Esophagus muscularis mucosa (tissue), 3 donors: ENCODE results near the gene PLEKHS1.

Experiments used
- POLR2A ChIP-seq: fragments of 450-650 bp; IDR thresholded peaks from one replicate; pipeline ENCODE4 v1.6.1; 2017; ENCODE audit warnings: antibody characterized with exemption, moderate library complexity, mild to moderate bottlenecking, low read depth
- POLR2AphosphoS5 ChIP-seq, 2 donors: sonication (generic); formaldehyde crosslinking; IDR thresholded peaks; one replicate each; pipeline ENCODE4 v1.6.1; 2017; ENCODE audit warnings: antibody characterized with exemption in 2 of 2
- TF ChIP-seq, protein P1 (sequence below), 3 experiments: fragments of 200-600 bp in 2 of 3; fragments of 450-650 bp in 1 of 3; sonication (generic) in 2 of 3; IDR thresholded peaks; one replicate each; pipeline ENCODE4 v1.5.1; 2017 to 2019; ENCODE audit warnings: antibody characterized with exemption in 3 of 3, mild to moderate bottlenecking in 2 of 3, moderate library complexity in 1 of 3

DNA sequence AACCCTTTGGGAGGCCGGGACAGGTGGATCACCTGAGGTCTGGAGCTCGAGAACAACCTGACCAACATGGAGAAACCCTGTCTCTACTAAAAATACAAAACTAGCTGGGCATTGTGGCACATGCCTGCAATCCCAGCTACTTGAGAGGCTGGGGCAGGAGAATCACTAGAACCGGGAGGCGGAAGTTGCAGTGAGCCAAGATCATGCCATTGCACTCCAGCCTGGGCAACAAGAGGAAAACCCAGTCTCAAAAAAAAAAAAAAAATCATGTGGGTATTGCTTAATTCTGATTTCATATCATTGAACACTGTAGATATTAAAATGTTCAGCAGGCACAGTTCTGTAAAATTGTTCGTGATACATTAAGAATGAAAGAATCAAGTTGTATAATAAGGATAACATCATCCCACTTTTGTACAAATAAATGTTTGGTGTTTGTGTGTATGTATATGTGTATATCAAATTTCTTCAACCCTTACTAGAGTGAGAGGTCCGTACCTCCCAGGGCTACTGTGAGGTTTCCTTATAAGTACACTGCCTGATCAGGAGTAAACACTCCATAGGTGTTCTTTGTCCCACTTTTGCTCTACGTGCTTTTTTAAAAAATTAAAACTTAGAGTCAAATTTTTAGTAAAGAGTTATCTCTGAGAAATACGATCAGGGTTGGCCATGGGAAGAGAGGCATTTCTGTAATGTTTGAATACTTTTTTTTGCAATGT is 31.7 kb downstream of the PLEKHS1 start:
- TF ChIP-seq POLR2A (no peak), POLR2AphosphoS5 (IDR thresholded peaks at IDR 0.05) (no peak)
- TF ChIP-seq, protein P1, sequence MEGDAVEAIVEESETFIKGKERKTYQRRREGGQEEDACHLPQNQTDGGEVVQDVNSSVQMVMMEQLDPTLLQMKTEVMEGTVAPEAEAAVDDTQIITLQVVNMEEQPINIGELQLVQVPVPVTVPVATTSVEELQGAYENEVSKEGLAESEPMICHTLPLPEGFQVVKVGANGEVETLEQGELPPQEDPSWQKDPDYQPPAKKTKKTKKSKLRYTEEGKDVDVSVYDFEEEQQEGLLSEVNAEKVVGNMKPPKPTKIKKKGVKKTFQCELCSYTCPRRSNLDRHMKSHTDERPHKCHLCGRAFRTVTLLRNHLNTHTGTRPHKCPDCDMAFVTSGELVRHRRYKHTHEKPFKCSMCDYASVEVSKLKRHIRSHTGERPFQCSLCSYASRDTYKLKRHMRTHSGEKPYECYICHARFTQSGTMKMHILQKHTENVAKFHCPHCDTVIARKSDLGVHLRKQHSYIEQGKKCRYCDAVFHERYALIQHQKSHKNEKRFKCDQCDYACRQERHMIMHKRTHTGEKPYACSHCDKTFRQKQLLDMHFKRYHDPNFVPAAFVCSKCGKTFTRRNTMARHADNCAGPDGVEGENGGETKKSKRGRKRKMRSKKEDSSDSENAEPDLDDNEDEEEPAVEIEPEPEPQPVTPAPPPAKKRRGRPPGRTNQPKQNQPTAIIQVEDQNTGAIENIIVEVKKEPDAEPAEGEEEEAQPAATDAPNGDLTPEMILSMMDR (IDR thresholded peaks at IDR 0.05) = no peak
